H1 (cell line): ENCODE data around the gene MID1. TPM values are rescaled to one million over a fixed set of nuclear protein-coding genes. Genes with fewer than 3 reads are reported as not detected.

Experiments used
- CTCF ChIA-PET: fragments of 300-600 bp; sonication (Branson Sonifier 250); formaldehyde crosslinking; loops from one replicate; lab custom pipeline; 2021; ENCODE audit not compliant: partially characterized antibody; lab: Charles Lee
- POLR2A ChIA-PET: fragments of 300-600 bp; sonication (Branson Sonifier 250); formaldehyde crosslinking; loops from one replicate; lab custom pipeline; 2021; ENCODE audit warnings: inconsistent platforms; ENCODE audit not compliant: partially characterized antibody; lab: Charles Lee
- DNase-seq, 2 experiments: peaks; one replicate each; pipeline versions ENCODE4 v3.0.0 to v3.0.0-alpha.2; 2010 to 2022; ENCODE audit warnings: low spot score in 2 of 2, low read depth in 1 of 2, mixed read lengths in 1 of 2
- FAIRE-seq: peaks from 2 replicates; lab custom pipeline; 2011; peaks lifted over from hg19 to GRCh38; lab: Jason Lieb, UNC
- H2AFZ ChIP-seq: 2 replicates; pipeline ENCODE4 v1.8.1; 2012; ENCODE audit warnings: low read length, inconsistent platforms
- H2AK5ac ChIP-seq: 2 replicates; pipeline ENCODE4 v1.6.1; 2013; ENCODE audit warnings: low read depth, low read length
- H2BK120ac ChIP-seq: replicated peaks from 2 replicates; pipeline ENCODE3; 2013; ENCODE audit warnings: low read depth, low read length, inconsistent platforms
- H2BK12ac ChIP-seq: 2 replicates; pipeline ENCODE4 v1.6.1; 2013; ENCODE audit warnings: low read depth, low read length
- H2BK15ac ChIP-seq: 2 replicates; pipeline ENCODE4 v1.6.1; 2013; ENCODE audit warnings: low read length
- H2BK20ac ChIP-seq: 2 replicates; pipeline ENCODE4 v1.6.1; 2013; ENCODE audit warnings: low read length
- H2BK5ac ChIP-seq: 2 replicates; pipeline ENCODE4 v1.6.1; 2013; ENCODE audit warnings: low read depth, low read length
- H3K14ac ChIP-seq: 2 replicates; pipeline ENCODE4 v1.6.1; 2013; ENCODE audit warnings: inconsistent platforms; ENCODE audit not compliant: insufficient read length
- H3K18ac ChIP-seq: 2 replicates; pipeline ENCODE4 v1.6.1; 2013; ENCODE audit warnings: low read length; ENCODE audit errors: extremely low read depth
- H3K23ac ChIP-seq: 2 replicates; pipeline ENCODE4 v1.6.1; 2013; ENCODE audit warnings: inconsistent platforms; ENCODE audit not compliant: insufficient read length
- H3K23me2 ChIP-seq: 2 replicates; pipeline ENCODE4 v1.6.1; 2013; ENCODE audit warnings: low read depth, low read length
- H3K27ac ChIP-seq: 2 replicates; pipeline ENCODE4 v1.6.1; 2011; ENCODE audit warnings: low read depth, low read length, inconsistent platforms
- H3K27me3 ChIP-seq, 4 experiments: replicated peaks in 1 of 4; 1 replicate in 1 of 4; 2 replicates in 3 of 4; pipeline versions ENCODE4 v1.6.1 to v1.8.1; 2011 to 2013; ENCODE audit warnings: low read length in 3 of 4, mild to moderate bottlenecking in 3 of 4, inconsistent platforms in 2 of 4, mixed read lengths in 2 of 4, moderate library complexity in 1 of 4; ENCODE audit not compliant: control insufficient read depth in 3 of 4, insufficient read depth in 3 of 4; ENCODE audit errors: extremely low read depth in 1 of 4
- H3K36me3 ChIP-seq, 4 experiments: 2 replicates each; pipeline versions ENCODE4 v1.6.1 to v1.8.1; 2011 to 2013; ENCODE audit warnings: mild to moderate bottlenecking in 4 of 4, low read length in 3 of 4, moderate library complexity in 2 of 4, control low read depth in 1 of 4, inconsistent platforms in 1 of 4; ENCODE audit not compliant: insufficient read depth in 4 of 4, control insufficient read depth in 2 of 4
- H3K4ac ChIP-seq: replicated peaks from 2 replicates; pipeline ENCODE3; 2013; ENCODE audit warnings: low read length, low read depth, mixed read lengths, inconsistent platforms; ENCODE audit not compliant: insufficient read length
- H3K4me1 ChIP-seq, 4 experiments: replicated peaks in 1 of 4; 1 replicate in 1 of 4; 2 replicates in 3 of 4; pipeline versions ENCODE4 v1.6.1 to v1.8.1; 2011 to 2013; ENCODE audit warnings: low read length in 3 of 4, inconsistent platforms in 2 of 4, mixed read lengths in 1 of 4; ENCODE audit not compliant: insufficient read depth in 4 of 4, control insufficient read depth in 3 of 4
- H3K4me2 ChIP-seq, 2 experiments: 2 replicates each; pipeline versions ENCODE4 v1.6.1 to v1.8.1; 2011 to 2013; ENCODE audit warnings: low read depth in 2 of 2, low read length in 2 of 2, control low read depth in 1 of 2, inconsistent platforms in 1 of 2, mild to moderate bottlenecking in 1 of 2; ENCODE audit not compliant: insufficient read depth in 1 of 2
- H3K4me3 ChIP-seq, 4 experiments: fragments of 200-600, 300-600 bp in 1 of 4; sonication (generic), shearing (Covaris generic), sonication (Bioruptor Twin) in 1 of 4; 2 replicates each; pipeline versions ENCODE4 v1.5.1 to v1.8.1; 2011 to 2016; ENCODE audit warnings: low read length in 4 of 4, low read depth in 3 of 4, control low read depth in 2 of 4, inconsistent platforms in 2 of 4, mild to moderate bottlenecking in 2 of 4, mixed read lengths in 1 of 4, moderate library complexity in 1 of 4; ENCODE audit not compliant: insufficient read depth in 2 of 4; ENCODE audit errors: extremely low read depth in 1 of 4
- H3K56ac ChIP-seq: replicated peaks from 2 replicates; pipeline ENCODE3; 2013; ENCODE audit warnings: low read depth, mild to moderate bottlenecking, mixed read lengths, low read length, inconsistent platforms; ENCODE audit not compliant: insufficient read length
- H3K79me1 ChIP-seq: 2 replicates; pipeline ENCODE4 v1.6.1; 2013; ENCODE audit warnings: low read depth, low read length, control low read depth
- H3K79me2 ChIP-seq, 2 experiments: 2 replicates each; pipeline versions ENCODE4 v1.6.1 to v1.8.1; 2012 to 2013; ENCODE audit warnings: low read length in 2 of 2, mild to moderate bottlenecking in 2 of 2, inconsistent platforms in 1 of 2; ENCODE audit not compliant: insufficient read depth in 2 of 2, control insufficient read depth in 1 of 2
- H3K9ac ChIP-seq, 4 experiments: replicated peaks in 1 of 4; 1 replicate in 1 of 4; 2 replicates in 3 of 4; pipeline versions ENCODE4 v1.6.1 to v1.8.1; 2011 to 2013; ENCODE audit warnings: low read depth in 3 of 4, low read length in 3 of 4, control low read depth in 2 of 4, mild to moderate bottlenecking in 2 of 4, moderate library complexity in 2 of 4, inconsistent platforms in 1 of 4; ENCODE audit errors: extremely low read depth in 1 of 4
- H3K9me3 ChIP-seq, 2 experiments: 2 replicates each; pipeline versions ENCODE4 v1.6.1 to v1.8.1; 2012 to 2013; ENCODE audit warnings: mild to moderate bottlenecking in 2 of 2, moderate library complexity in 2 of 2, control low read depth in 1 of 2, inconsistent platforms in 1 of 2, low read depth in 1 of 2, low read length in 1 of 2, mixed read lengths in 1 of 2; ENCODE audit not compliant: insufficient read depth in 2 of 2
- H4K20me1 ChIP-seq, 2 experiments: replicated peaks in 1 of 2; 2 replicates each; pipeline versions ENCODE3 to v1.8.1; 2011 to 2013; ENCODE audit warnings: inconsistent platforms in 2 of 2, low read length in 2 of 2, mild to moderate bottlenecking in 1 of 2; ENCODE audit not compliant: insufficient read depth in 2 of 2, control insufficient read depth in 1 of 2
- H4K5ac ChIP-seq: 2 replicates; pipeline ENCODE4 v1.6.1; 2013; ENCODE audit warnings: low read length, low read depth, mixed read lengths, inconsistent platforms; ENCODE audit not compliant: insufficient read length
- H4K8ac ChIP-seq: 2 replicates; pipeline ENCODE4 v1.8.0; 2013; ENCODE audit warnings: mild to moderate bottlenecking, moderate library complexity, low read length, inconsistent platforms; ENCODE audit not compliant: insufficient read depth; ENCODE audit errors: extremely low read depth
- H4K91ac ChIP-seq: replicated peaks from 2 replicates; pipeline ENCODE3; 2013; ENCODE audit warnings: low read length, mixed read lengths, inconsistent platforms; ENCODE audit not compliant: insufficient read length
- CBX8 ChIP-seq: fragments of 300-800, 300-1000 bp; sonication (generic); IDR thresholded peaks from 2 replicates; pipeline ENCODE4 v1.7.1; 2016; ENCODE audit warnings: low read depth, low read length, borderline replicate concordance
- EP300 ChIP-seq, 2 experiments: IDR thresholded peaks; 1 replicate in 1 of 2; 2 replicates in 1 of 2; pipeline ENCODE4 v1.6.1; 2011 to 2012; ENCODE audit warnings: low read depth in 2 of 2, low read length in 2 of 2, mild to moderate bottlenecking in 2 of 2, borderline replicate concordance in 1 of 2, inconsistent platforms in 1 of 2, moderate library complexity in 1 of 2
- RBBP5 ChIP-seq: IDR thresholded peaks from 2 replicates; pipeline ENCODE4 v1.7.1; 2012; ENCODE audit warnings: low read depth, mild to moderate bottlenecking, inconsistent platforms, low read length, moderate library complexity, borderline replicate concordance
- WGBS, 2 experiments: shearing (Covaris generic) in 1 of 2; methylation state at CpG; one replicate each; pipeline versions ENCODE4 v1.1.6 to v1.1.7; 2013 to 2015; ENCODE audit warnings: low lambda C conversion rate in 2 of 2, mixed read lengths in 2 of 2, inconsistent platforms in 1 of 2, low coverage in 1 of 2, missing lambda C conversion rate in 1 of 2; ENCODE audit not compliant: insufficient replicate concordance in 2 of 2, insufficient coverage in 1 of 2, insufficient read length in 1 of 2; ENCODE audit errors: extremely low coverage in 1 of 2, missing lambda C conversion rate in 1 of 2; 5-methylcytosine and 5-hydroxymethylcytosine counted together
- polyA plus RNA-seq, 7 experiments: library from polyadenylated mRNA; depleted of rRNA in 3 of 7; stranded (reverse) in 5 of 7; unstranded in 2 of 7; fragments of >200 nt in 5 of 7; fragments of 200-250 nt in 2 of 7; gene quantifications; 1 replicate in 5 of 7; 2 replicates in 1 of 7; 4 replicates in 1 of 7; pipeline versions ENCODE4 v1.2.1 to v1.2.3, GENCODE V29; 2011 to 2013; ENCODE audit warnings: missing spikeins in 2 of 7, mixed read lengths in 2 of 7
- total RNA-seq: library from RNA; stranded (reverse); fragmentation: NEBNext Ultra II Directional; extraction: Animal tissue kit (Norgen Biotek cat#: 25700); gene quantifications from 2 replicates; pipeline ENCODE4 v1.2.1, GENCODE V29; 2021

The MID1 gene
- total and polyA plus RNA-seq, 2 of the 8 experiments (the other 6 are each of a cell fraction or from before 2014, with no cell fraction given): 12.9 to 54.3 TPM

DNA sequence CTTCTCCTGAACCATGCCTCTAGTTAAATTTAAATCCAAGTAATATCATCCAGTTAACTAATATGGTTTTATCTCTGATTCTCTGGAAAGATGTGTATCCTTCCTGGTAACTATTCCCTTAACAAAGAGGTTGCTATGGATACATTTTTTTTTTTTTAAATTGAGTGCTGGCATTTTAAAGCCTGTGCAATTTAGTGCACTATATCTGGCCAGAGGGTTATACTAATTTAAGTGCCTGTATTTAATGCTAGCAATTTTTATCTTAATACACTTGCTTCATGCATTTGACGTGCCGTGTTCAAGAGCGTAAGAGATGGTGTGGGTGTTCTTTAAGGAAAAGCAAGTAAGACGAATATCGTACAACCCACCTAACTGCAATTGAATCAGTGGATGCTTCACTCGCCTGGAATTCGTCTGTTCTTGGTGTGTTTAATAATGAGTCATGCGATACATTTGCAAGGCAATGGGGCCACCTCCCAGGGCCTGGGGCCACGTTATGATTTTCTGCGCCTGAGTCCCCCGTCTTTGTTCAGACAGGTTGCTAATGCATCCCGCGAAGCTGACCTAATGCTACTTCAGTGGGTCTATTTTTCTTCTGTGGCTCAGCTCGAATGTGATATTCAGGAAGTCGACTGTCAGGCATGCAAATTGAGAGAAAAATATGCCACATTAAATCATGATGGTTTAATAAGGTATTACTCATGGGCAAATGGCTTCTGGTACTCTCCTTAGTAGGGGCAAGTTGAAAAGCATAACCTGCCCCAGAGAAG lies 14.2 kb upstream of the MID1 start:
- Histone ChIP-seq H4K91ac (no peak overlapping the region), H3K18ac (no peak overlapping the region), H2AFZ (no peak overlapping the region), H3K9me3 (peaks cover 0 to 6% of the 10 kb centered on the region in 2 experiments; a peak in 2 of 4 replicates), H3K36me3 (no peaks in the 10 kb centered on the region), H4K8ac (no peak overlapping the region), H2BK12ac (no peak overlapping the region), H3K4me2 (no peak overlapping the region), H3K23ac (no peak overlapping the region), H3K27me3 (no peaks in the 10 kb centered on the region), H4K5ac (no peak overlapping the region), H3K79me2 (no peaks in the 10 kb centered on the region), H3K79me1 (no peaks in the 10 kb centered on the region), H2BK5ac (no peak overlapping the region), H2AK5ac (no peak overlapping the region), H3K23me2 (no peaks in the 10 kb centered on the region), H3K4ac (no peak overlapping the region), H2BK120ac (no peak overlapping the region), H3K27ac (no peak overlapping the region), H2BK20ac (no peak overlapping the region), H3K56ac (no peak overlapping the region), H3K4me3 (no peak overlapping the region), H4K20me1 (no peaks in the 10 kb centered on the region), H3K4me1 (peaks cover 0 to 6% (median 0%) of the 10 kb centered on the region in 4 experiments; a peak in 2 of 7 replicates), H2BK15ac (no peak overlapping the region), H3K9ac (no peak overlapping the region), H3K14ac (no peak overlapping the region)
- ChIA-PET POLR2A (no interaction called here), CTCF (interaction anchor here (1.2 kb wide), 1 partner anchor 444 kb away, joined by 6 read pairs; no protein-coding TSS in a partner anchor)
- FAIRE-seq (no peak), DNase-seq (no peak)
- 66% methylated on average over 15 of the region's 15 CpGs; no CpG with 5 or more reads in 1 of the 2 experiments for WGBS, 2 experiments
- TF ChIP-seq CBX8 (no peak), RBBP5 (no peak), EP300 (IDR thresholded peaks at IDR 0.05; ENCODE audit: borderline replicate concordance in 1 of 2, low read depth in 2 of 2, low read length in 2 of 2) (no peak)
